ENCODE measurements around the gene IL13. TPM values are rescaled to one million over a fixed set of nuclear protein-coding genes. Genes with fewer than 3 reads are reported as not detected.

IL13 gene
- total RNA-seq, 1 experiment from 2014 or later, result not detected

GRCh38 chr5:132639706-132640130 is 18.3 kb upstream of the IL13 start:
- Mint-ChIP-seq H3K4me1 (peaks cover 10% of the 10 kb centered on the region), H3K27ac (no peak overlapping the region), H3K36me3 (peaks cover 34% of the 10 kb centered on the region), H3K4me3 (no peak overlapping the region), H3K27me3 (ENCODE audit: low read depth) (no peaks in the 10 kb centered on the region), H3K9me3 (no peaks in the 10 kb centered on the region)
- no peak for ATAC-seq
- no peak for DNase-seq (ENCODE audit: low spot score)
- ChIA-PET CTCF (interaction anchor here (1.1 kb wide), 1 partner anchor 72 kb away, joined by 3 read pairs; no protein-coding TSS in a partner anchor), POLR2A (no interaction called here)
- TF ChIP-seq ZNF317 (CRISPR knock-in tag; IDR thresholded peaks at IDR 0.05; ENCODE audit: borderline replicate concordance, low read depth) (no peak), ERG (CRISPR knock-in tag; IDR thresholded peaks at IDR 0.05) (no peak), JAZF1 (CRISPR knock-in tag; IDR thresholded peaks at IDR 0.05) (no peak), E2F4 (CRISPR knock-in tag; IDR thresholded peaks at IDR 0.05; ENCODE audit: borderline replicate concordance, low read depth) (no peak), ZNF423 (CRISPR knock-in tag; IDR thresholded peaks at IDR 0.05) (no peak), GABPB1 (CRISPR knock-in tag; IDR thresholded peaks at IDR 0.05) (no peak), MXD4 (CRISPR knock-in tag; IDR thresholded peaks at IDR 0.05; ENCODE audit: borderline replicate concordance) (no peak), SMAD3 (CRISPR knock-in tag; IDR thresholded peaks at IDR 0.05; ENCODE audit: borderline replicate concordance) (no peak), HMGXB4 (CRISPR knock-in tag; IDR thresholded peaks at IDR 0.05) (no peak), ZNF396 (CRISPR knock-in tag; IDR thresholded peaks at IDR 0.05; ENCODE audit: borderline replicate concordance) (no peak)

- DNase-seq (ENCODE audit: low spot score), result no peak
- no peaks in the 10 kb centered on the region for H3K27me3 Mint-ChIP-seq (ENCODE audit: low read depth)
Measured at GRCh38 chr5:132640613-132641012, 17.4 kb upstream of the IL13 start.

More at GRCh38 chr5:132640613-132641012, 17.4 kb upstream of the IL13 start:
- ATAC-seq, result no peak
- POLR2A ChIA-PET, result no interaction called here
- H3K4me1 Mint-ChIP-seq, result peaks cover 18% of the 10 kb centered on the region
- CTCF ChIA-PET, result interaction anchor here (1.1 kb wide), 1 partner anchor 73 kb away, joined by 3 read pairs; no protein-coding TSS in a partner anchor
- H3K4me3 Mint-ChIP-seq, result no peak overlapping the region
- H3K36me3 Mint-ChIP-seq, result peaks cover 34% of the 10 kb centered on the region
- no peak overlapping the region for H3K27ac Mint-ChIP-seq
- TF ChIP-seq ARID4B (CRISPR knock-in tag; IDR thresholded peaks at IDR 0.05; ENCODE audit: borderline replicate concordance), result no peak
- no peaks in the 10 kb centered on the region for H3K9me3 Mint-ChIP-seq

All from WTC11 (cell line).